Astrocyte (in vitro differentiated cells and primary cell): ENCODE results near the gene MGAT3. TPM values are rescaled to one million over a fixed set of nuclear protein-coding genes. Genes with fewer than 3 reads are reported as not detected.
A peak's percentile ranks its signal among the peaks of the same experiment; 100 is the strongest.

Source experiments
- DNase-seq: peaks from one replicate; pipeline ENCODE4 v3.0.0-alpha.2; 2010; ENCODE audit warnings: low read depth
- FAIRE-seq: peaks from 2 replicates; lab custom pipeline; 2011; peaks lifted over from hg19 to GRCh38; lab: Jason Lieb, UNC
- H2AFZ ChIP-seq: 2 replicates; pipeline ENCODE4 v1.6.0; 2012; ENCODE audit warnings: low read depth, low read length, inconsistent platforms
- H3K27ac ChIP-seq: 2 replicates; pipeline ENCODE4 v1.5.1; 2011; ENCODE audit warnings: low read depth, low read length, inconsistent platforms
- H3K27me3 ChIP-seq: 2 replicates; pipeline ENCODE4 v1.6.0; 2011; ENCODE audit warnings: low read length, inconsistent platforms; ENCODE audit not compliant: insufficient read depth
- H3K36me3 ChIP-seq: 2 replicates; pipeline ENCODE4 v1.5.1; 2011; ENCODE audit warnings: low read length, inconsistent platforms; ENCODE audit not compliant: insufficient read depth
- H3K4me1 ChIP-seq: 2 replicates; pipeline ENCODE4 v1.5.1; 2011; ENCODE audit warnings: low read length, inconsistent platforms; ENCODE audit not compliant: insufficient read depth
- H3K4me2 ChIP-seq: 2 replicates; pipeline ENCODE4 v1.6.0; 2012; ENCODE audit warnings: low read length, inconsistent platforms
- H3K4me3 ChIP-seq: 2 replicates; pipeline ENCODE4 v1.5.1; 2011; ENCODE audit warnings: low read depth, mild to moderate bottlenecking, low read length, inconsistent platforms; ENCODE audit not compliant: insufficient read depth
- H3K79me2 ChIP-seq: 2 replicates; pipeline ENCODE4 v1.6.0; 2012; ENCODE audit warnings: mild to moderate bottlenecking, low read length, inconsistent platforms; ENCODE audit not compliant: insufficient read depth
- H3K9ac ChIP-seq: 2 replicates; pipeline ENCODE4 v1.6.0; 2012; ENCODE audit warnings: mild to moderate bottlenecking, low read length, inconsistent platforms
- H3K9me3 ChIP-seq: 2 replicates; pipeline ENCODE4 v1.5.1; 2012; ENCODE audit warnings: low read depth, mild to moderate bottlenecking, low read length, inconsistent platforms; ENCODE audit not compliant: insufficient read depth
- H4K20me1 ChIP-seq: 2 replicates; pipeline ENCODE4 v1.6.0; 2012; ENCODE audit warnings: low read length, inconsistent platforms; ENCODE audit not compliant: insufficient read depth
- H3K27ac Mint-ChIP-seq: one replicate; pipeline ENCODE4 v1.8.0; 2021; ENCODE audit warnings: mild to moderate bottlenecking, mixed read lengths; ENCODE audit not compliant: unreplicated experiment
- H3K27me3 Mint-ChIP-seq: one replicate; pipeline ENCODE4 v1.8.0; 2021; ENCODE audit warnings: low read depth, mixed read lengths; ENCODE audit not compliant: unreplicated experiment
- H3K36me3 Mint-ChIP-seq: one replicate; pipeline ENCODE4 v1.8.0; 2021; ENCODE audit warnings: low read depth, mixed read lengths; ENCODE audit not compliant: unreplicated experiment
- H3K4me1 Mint-ChIP-seq: one replicate; pipeline ENCODE4 v1.8.0; 2021; ENCODE audit warnings: low read depth, mixed read lengths; ENCODE audit not compliant: unreplicated experiment
- H3K4me3 Mint-ChIP-seq: one replicate; pipeline ENCODE4 v1.8.0; 2021; ENCODE audit warnings: mild to moderate bottlenecking, moderate library complexity, mixed read lengths; ENCODE audit not compliant: unreplicated experiment
- H3K9me3 Mint-ChIP-seq: one replicate; pipeline ENCODE4 v1.8.0; 2021; ENCODE audit warnings: mild to moderate bottlenecking, mixed read lengths; ENCODE audit not compliant: unreplicated experiment
- CTCF ChIP-seq: IDR thresholded peaks from 2 replicates; pipeline ENCODE4 v1.5.1; 2011; ENCODE audit warnings: low read depth, mild to moderate bottlenecking, inconsistent platforms, low read length, moderate library complexity; ENCODE audit not compliant: insufficient read depth
- EZH2 ChIP-seq: IDR thresholded peaks from 2 replicates; pipeline ENCODE4 v1.6.1; 2012; ENCODE audit warnings: mild to moderate bottlenecking, low read length, inconsistent platforms; ENCODE audit not compliant: insufficient read depth
- total RNA-seq: library from RNA; stranded (reverse); gene quantifications from 2 replicates; pipeline ENCODE4 v1.2.1, GENCODE V29; 2021

MGAT3 gene
- total RNA-seq, 1 donor from 2014 or later, result 7.9 TPM

DNA sequence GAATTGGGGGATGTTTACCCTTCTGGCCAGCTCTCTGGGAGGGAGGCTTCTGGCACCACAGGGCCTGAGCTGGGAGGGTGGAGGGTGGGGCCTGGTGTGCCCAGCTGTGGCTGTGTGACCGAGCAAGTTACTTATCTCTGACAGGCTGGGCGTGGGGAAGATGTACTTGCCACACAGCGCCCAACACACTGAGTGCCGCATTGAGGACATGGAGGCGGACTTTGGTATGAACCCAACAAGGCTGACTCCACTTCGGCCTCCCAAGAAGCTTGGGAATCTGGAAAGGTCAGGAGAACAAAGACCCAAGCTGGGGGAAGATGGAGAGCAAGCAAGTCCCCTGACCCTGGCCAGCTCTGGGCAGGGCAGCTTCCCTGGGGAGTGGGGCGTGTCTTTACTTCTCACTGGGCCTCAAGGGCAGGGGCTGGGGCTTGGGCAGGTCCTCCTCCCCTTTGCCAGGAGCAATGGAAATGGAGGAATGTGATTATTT is 2.4 kb upstream of the MGAT3 start:
- H3K9ac ChIP-seq, result no peak overlapping the region
- H3K36me3 Mint-ChIP-seq, result peaks cover 5% of the 10 kb centered on the region
- H4K20me1 ChIP-seq, result no peaks in the 10 kb centered on the region
- H3K79me2 ChIP-seq, result no peaks in the 10 kb centered on the region
- no peak overlapping the region for H3K27ac ChIP-seq
- FAIRE-seq, result no peak
- no peak overlapping the region for H3K4me2 ChIP-seq
- no peaks in the 10 kb centered on the region for H3K36me3 ChIP-seq
- DNase-seq, result no peak
- H3K27ac Mint-ChIP-seq, result no peak overlapping the region
- TF ChIP-seq CTCF (no peak), EZH2 (no peak)
- H2AFZ ChIP-seq, result no peak overlapping the region
- H3K4me3 ChIP-seq, result no peak overlapping the region
- peaks cover 4% of the 10 kb centered on the region for H3K4me1 ChIP-seq
- peak overlapping the region; percentile 11 for H3K4me3 Mint-ChIP-seq
- no peaks in the 10 kb centered on the region for H3K9me3 ChIP-seq
- H3K27me3 Mint-ChIP-seq, result peaks cover 29% of the 10 kb centered on the region
- H3K9me3 Mint-ChIP-seq, result no peaks in the 10 kb centered on the region
- peaks cover 6% of the 10 kb centered on the region for H3K4me1 Mint-ChIP-seq
- peaks cover 19% of the 10 kb centered on the region for H3K27me3 ChIP-seq

DNA sequence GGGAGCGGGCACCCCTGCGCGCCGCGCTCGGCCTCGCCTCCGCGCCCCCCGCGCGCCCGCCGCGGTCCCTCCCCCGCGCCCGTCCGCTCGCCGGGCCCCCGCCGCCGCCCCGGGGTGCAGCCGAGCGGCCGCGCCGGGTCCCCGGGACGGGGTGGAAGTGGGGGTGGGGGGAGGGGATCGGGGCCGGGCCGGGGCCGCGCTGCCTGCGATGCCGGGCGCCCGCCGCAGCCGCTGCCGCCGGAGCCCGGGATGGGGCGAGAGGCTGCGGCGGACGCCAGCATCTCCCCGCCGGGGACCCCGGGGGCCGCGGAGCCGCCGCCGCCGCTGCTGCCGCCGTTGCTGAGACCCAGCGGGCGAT is 365 bp downstream of the MGAT3 start:
- H3K36me3 ChIP-seq, result no peaks in the 10 kb centered on the region
- TF ChIP-seq EZH2, result no peak
- TF ChIP-seq CTCF, result no peak
- H3K9me3 Mint-ChIP-seq, result no peaks in the 10 kb centered on the region

GRCh38 chr22:39457556-39458443 is 988 bp downstream of the MGAT3 start:
- no peak for DNase-seq
- no peak overlapping the region for H3K4me3 ChIP-seq
- Mint-ChIP-seq H3K4me3 (peak overlapping the region; percentile 84), H3K27ac (no peak overlapping the region), H3K4me1 (peaks cover 6% of the 10 kb centered on the region), H3K27me3 (peaks cover 20% of the 10 kb centered on the region), H3K36me3 (peaks cover 3% of the 10 kb centered on the region), H3K9me3 (no peaks in the 10 kb centered on the region)
- H3K4me2 ChIP-seq, result peak overlapping the region; percentile 70
- no peak overlapping the region for H2AFZ ChIP-seq
- peaks cover 4% of the 10 kb centered on the region for H3K4me1 ChIP-seq
- no peaks in the 10 kb centered on the region for H3K36me3 ChIP-seq
- no peaks in the 10 kb centered on the region for H3K79me2 ChIP-seq
- no peaks in the 10 kb centered on the region for H4K20me1 ChIP-seq
- H3K9ac ChIP-seq, result no peak overlapping the region
- peaks cover 21% of the 10 kb centered on the region for H3K27me3 ChIP-seq
- H3K27ac ChIP-seq, result no peak overlapping the region
- TF ChIP-seq EZH2 (peak; percentile 99), CTCF (no peak)
- H3K9me3 ChIP-seq, result no peaks in the 10 kb centered on the region
- no peak for FAIRE-seq

More for the DNA sequence above, 365 bp downstream of the MGAT3 start:
- H3K79me2 ChIP-seq, result no peaks in the 10 kb centered on the region
- H3K4me2 ChIP-seq, result peak overlapping the region; percentile 70
- no peak overlapping the region for H2AFZ ChIP-seq
- no peak overlapping the region for H3K4me3 ChIP-seq
- peaks cover 4% of the 10 kb centered on the region for H3K4me1 ChIP-seq
- H3K36me3 Mint-ChIP-seq, result peaks cover 3% of the 10 kb centered on the region
- H3K27me3 ChIP-seq, result peaks cover 21% of the 10 kb centered on the region
- no peak overlapping the region for H3K27ac ChIP-seq
- H3K4me1 Mint-ChIP-seq, result peaks cover 6% of the 10 kb centered on the region
- H3K27ac Mint-ChIP-seq, result no peak overlapping the region
- FAIRE-seq (no peak), DNase-seq (no peak)
- H3K9ac ChIP-seq, result no peak overlapping the region
- H3K9me3 ChIP-seq, result no peaks in the 10 kb centered on the region
- H3K4me3 Mint-ChIP-seq, result no peak overlapping the region
- H3K27me3 Mint-ChIP-seq, result peaks cover 21% of the 10 kb centered on the region
- H4K20me1 ChIP-seq, result no peaks in the 10 kb centered on the region
